Glutamatergic neuron (in vitro differentiated cells): ENCODE measurements around the gene ZNRF1. TPM values are rescaled to one million over a fixed set of nuclear protein-coding genes. Genes with fewer than 3 reads are reported as not detected.

Source experiments
- DNase-seq: peaks from one replicate; pipeline ENCODE4 v3.0.0; 2022
- H3K27ac Mint-ChIP-seq: one replicate; pipeline ENCODE4 v1.8.0; 2020; ENCODE audit warnings: mild to moderate bottlenecking, mixed read lengths, inconsistent platforms; ENCODE audit not compliant: unreplicated experiment
- H3K27me3 Mint-ChIP-seq: one replicate; pipeline ENCODE4 v1.8.0; 2020; ENCODE audit warnings: mild to moderate bottlenecking, moderate library complexity, mixed read lengths, inconsistent platforms; ENCODE audit not compliant: unreplicated experiment
- H3K36me3 Mint-ChIP-seq: one replicate; pipeline ENCODE4 v1.8.0; 2020; ENCODE audit warnings: mild to moderate bottlenecking, mixed read lengths, inconsistent platforms; ENCODE audit not compliant: unreplicated experiment
- H3K4me1 Mint-ChIP-seq: one replicate; pipeline ENCODE4 v1.8.0; 2020; ENCODE audit warnings: mild to moderate bottlenecking, low read depth, mixed read lengths, inconsistent platforms; ENCODE audit not compliant: unreplicated experiment
- H3K4me3 Mint-ChIP-seq: one replicate; pipeline ENCODE4 v1.8.0; 2020; ENCODE audit warnings: mild to moderate bottlenecking, mixed read lengths, inconsistent platforms; ENCODE audit not compliant: unreplicated experiment
- H3K9me3 Mint-ChIP-seq: one replicate; pipeline ENCODE4 v1.8.0; 2020; ENCODE audit warnings: mild to moderate bottlenecking, moderate library complexity, mixed read lengths, inconsistent platforms; ENCODE audit not compliant: unreplicated experiment
- CTCF ChIP-seq: fragments of 200-600 bp; sonication (generic); IDR thresholded peaks from one replicate; pipeline ENCODE4 v1.5.0; 2021; ENCODE audit not compliant: partially characterized antibody, unreplicated experiment
- total RNA-seq: library from RNA; stranded (reverse); fragmentation: NEBNext Ultra II Directional; extraction: Animal tissue kit (Norgen Biotek cat#: 25700); gene quantifications from one replicate; pipeline ENCODE4 v1.2.1, GENCODE V29; 2021; ENCODE audit not compliant: unreplicated experiment

Gene ZNRF1
- total RNA-seq, 1 donor from 2014 or later, result 55.3 TPM

- H3K9me3 Mint-ChIP-seq, result peaks cover 8% of the 10 kb centered on the region
- no peak for DNase-seq
- no peak overlapping the region for H3K4me3 Mint-ChIP-seq
- H3K36me3 Mint-ChIP-seq, result peaks cover 4% of the 10 kb centered on the region
- peaks cover 2% of the 10 kb centered on the region for H3K27me3 Mint-ChIP-seq
- H3K4me1 Mint-ChIP-seq, result peaks cover 19% of the 10 kb centered on the region
- TF ChIP-seq CTCF, result no peak
- no peak overlapping the region for H3K27ac Mint-ChIP-seq
Measured at GRCh38 chr16:75081179-75081859, 82.5 kb downstream of the ZNRF1 start.

GRCh38 chr16:75083813-75084212, 85.0 kb downstream of the ZNRF1 start:
- Mint-ChIP-seq H3K27ac (no peak overlapping the region), H3K9me3 (peaks cover 8% of the 10 kb centered on the region), H3K4me1 (peaks cover 25% of the 10 kb centered on the region), H3K36me3 (no peaks in the 10 kb centered on the region), H3K4me3 (no peak overlapping the region), H3K27me3 (peaks cover 2% of the 10 kb centered on the region)
- TF ChIP-seq CTCF, result no peak
- no peak for DNase-seq

GRCh38 chr16:75085556-75085955, 86.7 kb downstream of the ZNRF1 start:
- DNase-seq, result no peak
- Mint-ChIP-seq H3K27me3 (peaks cover 4% of the 10 kb centered on the region), H3K4me3 (no peak overlapping the region), H3K9me3 (peaks cover 8% of the 10 kb centered on the region), H3K4me1 (peaks cover 27% of the 10 kb centered on the region), H3K36me3 (no peaks in the 10 kb centered on the region), H3K27ac (no peak overlapping the region)
- TF ChIP-seq CTCF, result no peak

GRCh38 chr16:75086281-75086680, 87.5 kb downstream of the ZNRF1 start:
- no peak for DNase-seq
- Mint-ChIP-seq H3K27me3 (peaks cover 4% of the 10 kb centered on the region), H3K27ac (no peak overlapping the region), H3K4me3 (no peak overlapping the region), H3K36me3 (no peaks in the 10 kb centered on the region), H3K4me1 (peaks cover 25% of the 10 kb centered on the region), H3K9me3 (peaks cover 8% of the 10 kb centered on the region)
- TF ChIP-seq CTCF, result no peak

- Mint-ChIP-seq H3K4me3 (no peak overlapping the region), H3K27ac (no peak overlapping the region), H3K9me3 (peaks cover 8% of the 10 kb centered on the region), H3K27me3 (peaks cover 4% of the 10 kb centered on the region), H3K4me1 (peaks cover 22% of the 10 kb centered on the region), H3K36me3 (no peaks in the 10 kb centered on the region)
- DNase-seq, result no peak
- TF ChIP-seq CTCF, result no peak
Measured at GRCh38 chr16:75086688-75087374, 88.0 kb downstream of the ZNRF1 start.
